ENCODE results near the gene SNAP47. TPM values are rescaled to one million over a fixed set of nuclear protein-coding genes. Genes with fewer than 3 reads are reported as not detected.

The SNAP47 gene
- total RNA-seq, 1 donor from 2014 or later = 31.4 TPM

- intact Hi-C loops (cut with micrococcal nuclease) = no loop called here
Measured at GRCh38 chr1:227731696-227732585, 3.3 kb upstream of the SNAP47 start.

- intact Hi-C loops (cut with micrococcal nuclease) = no loop called here
Measured at GRCh38 chr1:227732586-227733308, 2.5 kb upstream of the SNAP47 start.

- intact Hi-C loops (cut with micrococcal nuclease) = no loop called here
Measured at GRCh38 chr1:227733309-227733705, 1.9 kb upstream of the SNAP47 start.

- intact Hi-C loops (cut with micrococcal nuclease) = loop anchor here (2.0 kb wide), 2 partner anchors 253 to 349 kb away; partner anchors contain the start of gene ARF1
Measured at GRCh38 chr1:227733751-227734545, 1.3 kb upstream of the SNAP47 start.

GRCh38 chr1:227734546-227734855 is 734 bp upstream of the SNAP47 start:
- intact Hi-C loops (cut with micrococcal nuclease) = loop anchor here (2.0 kb wide), 2 partner anchors 254 to 348 kb away; partner anchors contain the start of gene ARF1

GRCh38 chr1:227735539-227736285 is 477 bp downstream of the SNAP47 start:
- intact Hi-C loops (cut with micrococcal nuclease) = loop anchor here (1.0 to 5.0 kb wide), 8 partner anchors 27 to 478 kb away; partner anchors contain the start of genes ARF1, IBA57 and ZNF678

GRCh38 chr1:227736814-227737432 is 1.7 kb downstream of the SNAP47 start:
- intact Hi-C loops (cut with micrococcal nuclease) = loop anchor here (5.0 kb wide), 1 partner anchor 430 kb away; the partner anchor contains the start of gene IBA57

- intact Hi-C loops (cut with micrococcal nuclease) = loop anchor here (5.0 kb wide), 1 partner anchor 428 kb away; the partner anchor contains the start of gene IBA57
Measured at GRCh38 chr1:227738820-227739219, 3.6 kb downstream of the SNAP47 start.

GRCh38 chr1:227739636-227740035 is 4.4 kb downstream of the SNAP47 start:
- intact Hi-C loops (cut with micrococcal nuclease) = loop anchor here (5.0 kb wide), 1 partner anchor 428 kb away; the partner anchor contains the start of gene IBA57

GRCh38 chr1:227740401-227740960 is 5.2 kb downstream of the SNAP47 start:
- intact Hi-C loops (cut with micrococcal nuclease) = no loop called here

GRCh38 chr1:227741166-227741870 is 6.1 kb downstream of the SNAP47 start:
- intact Hi-C loops (cut with micrococcal nuclease) = no loop called here

- intact Hi-C loops (cut with micrococcal nuclease) = no loop called here
Measured at GRCh38 chr1:227742738-227743715, 7.8 kb downstream of the SNAP47 start.

- intact Hi-C loops (cut with micrococcal nuclease) = no loop called here
Measured at GRCh38 chr1:227744668-227745067, 9.4 kb downstream of the SNAP47 start.

- intact Hi-C loops (cut with micrococcal nuclease) = no loop called here
Measured at GRCh38 chr1:227745568-227746265, 10.5 kb downstream of the SNAP47 start.

- intact Hi-C loops (cut with micrococcal nuclease) = no loop called here
Measured at GRCh38 chr1:227746676-227747075, 11.4 kb downstream of the SNAP47 start.

- intact Hi-C loops (cut with micrococcal nuclease) = no loop called here
Measured at GRCh38 chr1:227747382-227747781, 12.1 kb downstream of the SNAP47 start.

- intact Hi-C loops (cut with micrococcal nuclease) = no loop called here
Measured at GRCh38 chr1:227747948-227748495, 12.8 kb downstream of the SNAP47 start.

All from T-helper 2 cell treated with Interferon-gamma antibody and Interleukin-4, amounts not matched to agents 100 ng/mL and 5 ng/mL, for 36 hours (primary cell).